Sigmoid colon (tissue), 4 donors: Measurements from ENCODE around the gene PIK3R6.

Experiments used
- EP300 ChIP-seq, 4 donors: sonication (generic); formaldehyde crosslinking; IDR thresholded peaks; one replicate each; pipeline ENCODE4 v1.6.1; 2017; ENCODE audit warnings: antibody characterized with exemption in 4 of 4
- POLR2A ChIP-seq, 2 donors: fragments of 450-650 bp; IDR thresholded peaks; one replicate each; pipeline ENCODE4 v1.6.1; 2016; ENCODE audit warnings: antibody characterized with exemption in 2 of 2, mild to moderate bottlenecking in 2 of 2, moderate library complexity in 2 of 2
- POLR2AphosphoS5 ChIP-seq, 4 donors: sonication (generic); formaldehyde crosslinking; IDR thresholded peaks; one replicate each; pipeline ENCODE4 v1.6.1; 2017; ENCODE audit warnings: antibody characterized with exemption in 4 of 4
- TF ChIP-seq, protein P1 (sequence below), 4 experiments: fragments of 450-650 bp in 3 of 4; fragments of 200-600 bp in 1 of 4; IDR thresholded peaks; one replicate each; pipeline ENCODE4 v1.5.1; 2016 to 2019; ENCODE audit warnings: antibody characterized with exemption in 4 of 4, mild to moderate bottlenecking in 3 of 4, moderate library complexity in 2 of 4

DNA sequence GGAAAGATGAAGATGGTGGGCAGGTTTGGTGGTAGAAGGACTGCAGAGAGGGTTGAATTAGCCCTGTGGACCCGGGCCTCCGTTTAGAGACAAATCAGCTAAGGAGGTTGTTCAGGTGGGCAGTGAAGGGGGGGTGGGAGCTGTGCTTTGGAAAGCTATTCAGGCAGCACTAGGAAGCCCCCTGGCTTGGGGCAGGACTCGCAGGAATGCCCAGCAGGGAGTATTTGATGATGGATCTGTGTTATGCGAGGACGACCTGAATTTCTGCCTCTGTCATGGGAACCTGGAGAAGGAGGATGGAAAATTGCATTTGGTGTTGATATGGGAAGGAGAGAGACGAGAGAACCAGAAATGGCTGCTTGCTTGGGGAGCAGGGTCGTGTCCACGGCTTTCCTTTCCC, 112.6 kb downstream of the PIK3R6 start:
- TF ChIP-seq, protein P1, sequence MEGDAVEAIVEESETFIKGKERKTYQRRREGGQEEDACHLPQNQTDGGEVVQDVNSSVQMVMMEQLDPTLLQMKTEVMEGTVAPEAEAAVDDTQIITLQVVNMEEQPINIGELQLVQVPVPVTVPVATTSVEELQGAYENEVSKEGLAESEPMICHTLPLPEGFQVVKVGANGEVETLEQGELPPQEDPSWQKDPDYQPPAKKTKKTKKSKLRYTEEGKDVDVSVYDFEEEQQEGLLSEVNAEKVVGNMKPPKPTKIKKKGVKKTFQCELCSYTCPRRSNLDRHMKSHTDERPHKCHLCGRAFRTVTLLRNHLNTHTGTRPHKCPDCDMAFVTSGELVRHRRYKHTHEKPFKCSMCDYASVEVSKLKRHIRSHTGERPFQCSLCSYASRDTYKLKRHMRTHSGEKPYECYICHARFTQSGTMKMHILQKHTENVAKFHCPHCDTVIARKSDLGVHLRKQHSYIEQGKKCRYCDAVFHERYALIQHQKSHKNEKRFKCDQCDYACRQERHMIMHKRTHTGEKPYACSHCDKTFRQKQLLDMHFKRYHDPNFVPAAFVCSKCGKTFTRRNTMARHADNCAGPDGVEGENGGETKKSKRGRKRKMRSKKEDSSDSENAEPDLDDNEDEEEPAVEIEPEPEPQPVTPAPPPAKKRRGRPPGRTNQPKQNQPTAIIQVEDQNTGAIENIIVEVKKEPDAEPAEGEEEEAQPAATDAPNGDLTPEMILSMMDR (IDR thresholded peaks at IDR 0.05): no peak
- TF ChIP-seq EP300 (IDR thresholded peaks at IDR 0.05): no peak
- TF ChIP-seq POLR2A (IDR thresholded peaks at IDR 0.05): no peak
- TF ChIP-seq POLR2AphosphoS5 (IDR thresholded peaks at IDR 0.05): no peak
